ENCODE results near the gene TAAR9.
A peak's percentile ranks its signal among the peaks of the same experiment; 100 is the strongest.

Gene TAAR9

GRCh38 chr6:132537977-132538376 lies at the start of gene TAAR9:
TAAR9 (plus strand) TSS chr6:132538277; CDS start chr6:132538290, 13 bp downstream.
- TF ChIP-seq CTCF (IDR thresholded peaks at IDR 0.05; ENCODE audit: low read depth, low read length, missing control alignments): no peak
- Histone ChIP-seq H3K4me3 (ENCODE audit: low read depth, low read length) (no peak within 1 kb of the TSS), H3K27me3 (replicated peaks) (peaks cover 5% of the 10 kb centered on the region), H3K27ac (no peak within 1 kb of the TSS), H3K36me3 (replicated peaks) (no peaks in the 10 kb centered on the region)
- DNase-seq: no peak
- in situ Hi-C loops (cut with HindIII; ENCODE audit: low pct_ligation_motif_present, low sequenced_read_pairs): no loop called here

- in situ Hi-C loops (cut with HindIII; ENCODE audit: low pct_ligation_motif_present, low sequenced_read_pairs): loop anchor here (25.0 kb wide), 1 partner anchor 202 kb away; no protein-coding TSS in a partner anchor
- Histone ChIP-seq H3K27me3 (replicated peaks) (no peaks in the 10 kb centered on the region), H3K4me3 (ENCODE audit: low read depth, low read length) (no peak overlapping the region), H3K36me3 (replicated peaks) (no peaks in the 10 kb centered on the region), H3K27ac (no peak overlapping the region)
- TF ChIP-seq CTCF (IDR thresholded peaks at IDR 0.05; ENCODE audit: low read depth, low read length, missing control alignments): no peak
- DNase-seq: no peak
These were observed 48.7 kb upstream of the TAAR9 start for GRCh38 chr6:132489376-132489775.

- Histone ChIP-seq H3K36me3 (replicated peaks) (no peaks in the 10 kb centered on the region), H3K4me3 (ENCODE audit: low read depth, low read length) (no peak overlapping the region), H3K27me3 (replicated peaks) (no peaks in the 10 kb centered on the region), H3K27ac (no peak overlapping the region)
- DNase-seq: no peak
- no peak for TF ChIP-seq CTCF (IDR thresholded peaks at IDR 0.05; ENCODE audit: low read depth, low read length, missing control alignments)
- in situ Hi-C loops (cut with HindIII; ENCODE audit: low pct_ligation_motif_present, low sequenced_read_pairs): loop anchor here (25.0 kb wide), 1 partner anchor 203 kb away; no protein-coding TSS in a partner anchor
These were observed 48.1 kb upstream of the TAAR9 start for GRCh38 chr6:132490024-132490423.

- no peak for TF ChIP-seq CTCF (IDR thresholded peaks at IDR 0.05; ENCODE audit: low read depth, low read length, missing control alignments)
- no peaks in the 10 kb centered on the region for H3K36me3 ChIP-seq (replicated peaks)
- H3K27ac ChIP-seq: no peak overlapping the region
- no peak for DNase-seq
- H3K27me3 ChIP-seq (replicated peaks): no peaks in the 10 kb centered on the region
- no peak overlapping the region for H3K4me3 ChIP-seq (ENCODE audit: low read depth, low read length)
- in situ Hi-C loops (cut with HindIII; ENCODE audit: low pct_ligation_motif_present, low sequenced_read_pairs): loop anchor here (25.0 kb wide), 1 partner anchor 203 kb away; no protein-coding TSS in a partner anchor
These were observed 47.4 kb upstream of the TAAR9 start for GRCh38 chr6:132490478-132491204.

GRCh38 chr6:132491303-132491702 lies 46.8 kb upstream of the TAAR9 start:
- in situ Hi-C loops (cut with HindIII; ENCODE audit: low pct_ligation_motif_present, low sequenced_read_pairs): loop anchor here (25.0 kb wide), 1 partner anchor 204 kb away; no protein-coding TSS in a partner anchor

More at GRCh38 chr6:132491303-132491702, 46.8 kb upstream of the TAAR9 start:
- peak; percentile 73 for DNase-seq
- TF ChIP-seq CTCF (IDR thresholded peaks at IDR 0.05; ENCODE audit: low read depth, low read length, missing control alignments): no peak
- no peaks in the 10 kb centered on the region for H3K36me3 ChIP-seq (replicated peaks)
- no peak overlapping the region for H3K27ac ChIP-seq
- H3K4me3 ChIP-seq (ENCODE audit: low read depth, low read length): no peak overlapping the region
- H3K27me3 ChIP-seq (replicated peaks): no peaks in the 10 kb centered on the region

Measured in brain microvascular endothelial cell (primary cell).